LNCaP clone FGC (cell line): Measurements from ENCODE around the gene COL25A1.

Experiments used
- DNase-seq: peaks from one replicate; pipeline ENCODE4 v3.0.0-alpha.2; 2011; ENCODE audit warnings: low read depth
- H3K4me3 ChIP-seq: 2 replicates; pipeline ENCODE4 v1.5.1; 2011; ENCODE audit warnings: mild to moderate bottlenecking, low read depth, low read length, control low read depth
- TF ChIP-seq, protein P1 (sequence below): IDR thresholded peaks from 2 replicates; pipeline ENCODE4 v1.5.1; 2012; ENCODE audit warnings: mild to moderate bottlenecking; ENCODE audit not compliant: control insufficient read depth, insufficient read depth; ENCODE audit errors: extremely low read depth

The COL25A1 gene

GRCh38 chr4:108813261-108813660, 489.2 kb downstream of the COL25A1 start:
- TF ChIP-seq, protein P1, sequence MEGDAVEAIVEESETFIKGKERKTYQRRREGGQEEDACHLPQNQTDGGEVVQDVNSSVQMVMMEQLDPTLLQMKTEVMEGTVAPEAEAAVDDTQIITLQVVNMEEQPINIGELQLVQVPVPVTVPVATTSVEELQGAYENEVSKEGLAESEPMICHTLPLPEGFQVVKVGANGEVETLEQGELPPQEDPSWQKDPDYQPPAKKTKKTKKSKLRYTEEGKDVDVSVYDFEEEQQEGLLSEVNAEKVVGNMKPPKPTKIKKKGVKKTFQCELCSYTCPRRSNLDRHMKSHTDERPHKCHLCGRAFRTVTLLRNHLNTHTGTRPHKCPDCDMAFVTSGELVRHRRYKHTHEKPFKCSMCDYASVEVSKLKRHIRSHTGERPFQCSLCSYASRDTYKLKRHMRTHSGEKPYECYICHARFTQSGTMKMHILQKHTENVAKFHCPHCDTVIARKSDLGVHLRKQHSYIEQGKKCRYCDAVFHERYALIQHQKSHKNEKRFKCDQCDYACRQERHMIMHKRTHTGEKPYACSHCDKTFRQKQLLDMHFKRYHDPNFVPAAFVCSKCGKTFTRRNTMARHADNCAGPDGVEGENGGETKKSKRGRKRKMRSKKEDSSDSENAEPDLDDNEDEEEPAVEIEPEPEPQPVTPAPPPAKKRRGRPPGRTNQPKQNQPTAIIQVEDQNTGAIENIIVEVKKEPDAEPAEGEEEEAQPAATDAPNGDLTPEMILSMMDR, result no peak
- no peak for DNase-seq
- no peak overlapping the region for H3K4me3 ChIP-seq

- no peak for DNase-seq
- TF ChIP-seq, protein P1, result no peak
- H3K4me3 ChIP-seq, result no peak overlapping the region
Observed at GRCh38 chr4:108811486-108811885, 491.0 kb downstream of the COL25A1 start.

DNA sequence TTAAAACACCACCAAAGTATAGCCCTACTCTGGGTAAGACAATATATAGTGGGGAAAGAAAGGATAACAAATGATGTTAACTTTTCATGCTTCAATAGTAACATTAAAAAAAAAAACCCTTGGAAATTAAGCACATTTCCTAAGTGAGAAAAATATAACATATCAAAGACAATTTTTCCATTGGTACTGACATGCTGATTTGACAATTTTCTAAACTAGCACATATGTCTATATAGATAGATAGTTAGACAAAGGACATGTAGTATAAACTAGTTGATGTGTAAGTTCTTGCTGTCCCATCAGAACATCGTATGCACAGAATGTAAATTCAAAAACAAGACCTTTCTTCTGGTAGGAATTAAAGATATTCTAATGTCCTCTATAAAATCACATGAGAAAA, 492.4 kb downstream of the COL25A1 start:
- DNase-seq, result no peak
- no peak overlapping the region for H3K4me3 ChIP-seq
- TF ChIP-seq, protein P1, result no peak

- no peak overlapping the region for H3K4me3 ChIP-seq
- no peak for DNase-seq
- TF ChIP-seq, protein P1, result no peak
Observed at GRCh38 chr4:108804648-108805273, 497.7 kb downstream of the COL25A1 start.

GRCh38 chr4:108799306-108799705, 503.2 kb downstream of the COL25A1 start:
- DNase-seq, result no peak
- TF ChIP-seq, protein P1, result no peak
- no peak overlapping the region for H3K4me3 ChIP-seq

DNA sequence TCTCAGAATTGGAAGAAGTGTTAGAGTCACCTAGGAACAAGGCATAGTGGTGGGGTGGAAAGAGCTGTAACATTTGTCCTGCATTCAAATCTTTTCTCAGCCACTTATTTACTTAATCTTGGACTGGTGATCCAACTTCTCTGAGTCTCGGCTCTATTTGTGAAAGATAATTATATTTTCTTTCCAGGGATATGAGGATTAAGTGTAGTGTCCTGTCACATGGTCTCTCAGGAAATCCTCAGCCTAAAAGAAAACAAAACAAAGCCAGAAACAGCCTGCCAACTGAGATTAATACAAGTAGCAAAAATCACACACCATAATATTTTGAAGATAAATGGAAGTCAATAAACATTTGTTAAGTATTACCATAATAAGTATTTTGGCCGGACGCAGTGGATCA, 506.3 kb downstream of the COL25A1 start:
- no peak overlapping the region for H3K4me3 ChIP-seq
- no peak for DNase-seq
- TF ChIP-seq, protein P1, result no peak

GRCh38 chr4:108795733-108796132, 506.7 kb downstream of the COL25A1 start:
- no peak overlapping the region for H3K4me3 ChIP-seq
- no peak for DNase-seq
- TF ChIP-seq, protein P1, result no peak
